Kidney epithelial cell (primary cell): ENCODE data around the gene CFAP77. TPM values are rescaled to one million over a fixed set of nuclear protein-coding genes. Genes with fewer than 3 reads are reported as not detected.

Experiments used
- DNase-seq: peaks from one replicate; pipeline ENCODE4 v3.0.0-alpha.2; 2010; ENCODE audit warnings: low read depth
- H3K27me3 ChIP-seq: 2 replicates; pipeline ENCODE4 v1.6.0; 2011; ENCODE audit warnings: low read length; ENCODE audit not compliant: control insufficient read depth, insufficient read depth
- H3K36me3 ChIP-seq: 2 replicates; pipeline ENCODE4 v1.5.1; 2011; ENCODE audit warnings: low read length; ENCODE audit not compliant: control insufficient read depth, insufficient read depth
- H3K4me3 ChIP-seq: 2 replicates; pipeline ENCODE4 v1.5.1; 2011; ENCODE audit warnings: low read depth, mild to moderate bottlenecking, control low read depth, low read length
- CTCF ChIP-seq: IDR thresholded peaks from 2 replicates; pipeline ENCODE4 v1.5.1; 2011; ENCODE audit warnings: mild to moderate bottlenecking, moderate library complexity, low read length, control low read depth, inconsistent platforms; ENCODE audit not compliant: insufficient read depth, poor library complexity, severe bottlenecking
- total RNA-seq: library from RNA; depleted of rRNA; stranded (reverse); fragments of >200 nt; gene quantifications from 2 replicates; pipeline ENCODE4 v1.2.3, GENCODE V29; 2015

The CFAP77 gene
- total RNA-seq, 1 donor from 2014 or later = 0.58 TPM

GRCh38 chr9:132497731-132498130 lies 87.7 kb downstream of the CFAP77 start:
- H3K36me3 ChIP-seq = no peaks in the 10 kb centered on the region
- H3K4me3 ChIP-seq = no peak overlapping the region
- DNase-seq = no peak
- TF ChIP-seq CTCF = no peak
- H3K27me3 ChIP-seq = peaks cover 31% of the 10 kb centered on the region

DNA sequence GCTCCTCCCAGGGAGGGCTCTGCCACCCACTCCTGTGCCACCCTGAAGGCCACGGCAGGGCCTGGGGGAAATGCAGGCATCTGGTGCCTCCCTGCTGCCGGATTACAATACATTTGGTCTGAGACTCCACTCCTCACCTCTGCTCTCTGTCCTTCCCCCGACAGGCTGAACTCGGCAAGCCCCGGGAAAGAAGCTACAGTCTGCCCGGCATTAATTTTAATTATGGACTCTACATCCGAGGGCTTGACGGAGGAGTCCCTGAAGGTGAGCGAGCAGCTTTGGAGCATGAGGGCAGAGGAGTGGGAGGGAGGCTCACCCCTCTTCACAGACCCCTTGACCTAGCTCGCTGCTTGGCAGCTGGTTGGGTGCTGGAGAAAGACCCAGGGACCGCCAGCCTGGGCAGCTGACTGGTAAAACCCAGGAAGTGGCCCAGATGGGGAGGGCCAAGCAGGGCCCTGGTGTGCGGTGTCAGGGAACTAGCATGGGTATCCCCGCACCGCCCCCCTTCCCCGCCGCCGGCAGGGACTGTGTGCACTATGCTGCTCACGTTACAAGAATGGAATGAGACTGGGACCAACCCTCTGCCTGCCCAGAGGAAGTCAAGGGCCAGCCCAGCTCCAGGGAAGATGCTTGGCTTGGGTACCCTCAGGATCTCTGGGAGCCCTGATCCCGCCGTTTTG lies 88.7 kb downstream of the CFAP77 start:
- TF ChIP-seq CTCF = no peak
- H3K4me3 ChIP-seq = no peak overlapping the region
- no peak for DNase-seq
- H3K27me3 ChIP-seq = peaks cover 35% of the 10 kb centered on the region
- H3K36me3 ChIP-seq = no peaks in the 10 kb centered on the region

DNA sequence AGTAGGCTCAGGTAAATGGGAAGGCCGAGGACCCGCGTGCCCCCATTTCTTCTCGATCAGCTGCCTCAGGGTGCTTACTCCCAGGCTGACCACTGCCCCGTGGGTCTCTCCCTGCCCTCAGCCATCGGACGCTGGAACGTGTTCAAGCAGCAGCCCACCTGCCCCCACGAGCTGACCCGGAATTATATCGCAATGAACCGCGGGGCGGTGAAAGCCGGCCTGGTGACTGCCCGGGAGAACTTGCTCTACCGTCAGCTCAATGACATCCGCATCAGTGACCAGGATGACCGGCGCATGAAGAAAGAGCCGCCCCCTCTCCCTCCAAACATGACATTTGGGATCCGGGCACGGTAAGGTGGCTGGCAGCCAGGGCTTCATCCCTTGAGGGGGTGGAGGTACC lies 89.2 kb downstream of the CFAP77 start:
- Histone ChIP-seq H3K36me3 (no peaks in the 10 kb centered on the region), H3K4me3 (no peak overlapping the region)
- no peak for TF ChIP-seq CTCF

GRCh38 chr9:132500193-132500592 lies 90.2 kb downstream of the CFAP77 start:
- DNase-seq = no peak
- Histone ChIP-seq H3K27me3 (peaks cover 40% of the 10 kb centered on the region), H3K36me3 (no peaks in the 10 kb centered on the region), H3K4me3 (no peak overlapping the region)
- no peak for TF ChIP-seq CTCF

More for the DNA sequence above, 89.2 kb downstream of the CFAP77 start:
- H3K27me3 ChIP-seq = peaks cover 38% of the 10 kb centered on the region
- DNase-seq = no peak

- TF ChIP-seq CTCF = no peak
- DNase-seq = no peak
- H3K27me3 ChIP-seq = peaks cover 53% of the 10 kb centered on the region
These were observed 92.5 kb downstream of the CFAP77 start for GRCh38 chr9:132502480-132502879.

DNA sequence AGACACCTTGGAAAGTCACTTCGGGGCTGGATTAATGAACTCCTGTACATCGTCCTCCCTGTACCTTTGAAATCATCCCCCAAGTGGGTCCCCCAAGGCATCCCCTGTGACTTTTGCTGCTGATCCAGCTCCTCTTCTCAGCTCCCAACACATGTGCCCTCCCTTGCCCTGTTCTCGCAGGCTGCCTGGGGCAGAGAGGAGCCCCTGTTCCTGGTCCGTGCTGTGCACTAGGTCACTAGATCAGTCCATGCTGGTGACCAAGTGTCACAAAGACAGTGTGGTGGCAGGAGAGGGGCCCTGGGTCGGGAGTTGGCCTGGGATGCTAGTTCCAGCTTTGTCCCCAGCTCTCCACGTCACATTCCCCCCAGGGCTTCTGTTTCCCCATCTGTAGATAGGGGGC lies 93.1 kb downstream of the CFAP77 start:
- TF ChIP-seq CTCF = no peak
- DNase-seq = no peak
- Histone ChIP-seq H3K36me3 (no peaks in the 10 kb centered on the region), H3K4me3 (no peak overlapping the region), H3K27me3 (peaks cover 49% of the 10 kb centered on the region)

More at GRCh38 chr9:132502480-132502879, 92.5 kb downstream of the CFAP77 start:
- Histone ChIP-seq H3K36me3 (no peaks in the 10 kb centered on the region), H3K4me3 (no peak overlapping the region)
